Measurements from ENCODE around the gene PRRC2B.

The PRRC2B gene

GRCh38 chr9:131482343-131483006 is 88.6 kb downstream of the PRRC2B start:
- H3K4me3 ChIP-seq (ENCODE audit: low read length), result no peak overlapping the region
- TF ChIP-seq ZNF274 (IDR thresholded peaks at IDR 0.05; ENCODE audit: low read depth, low read length), result no peak

GRCh38 chr9:131483319-131484050 is 89.6 kb downstream of the PRRC2B start:
- H3K4me3 ChIP-seq (ENCODE audit: low read length), result no peak overlapping the region
- TF ChIP-seq ZNF274 (IDR thresholded peaks at IDR 0.05; ENCODE audit: low read depth, low read length), result no peak

- no peak for TF ChIP-seq ZNF274 (IDR thresholded peaks at IDR 0.05; ENCODE audit: low read depth, low read length)
- no peak overlapping the region for H3K4me3 ChIP-seq (ENCODE audit: low read length)
These were observed 90.2 kb downstream of the PRRC2B start for GRCh38 chr9:131484051-131484445.

GRCh38 chr9:131484560-131485185 is 90.8 kb downstream of the PRRC2B start:
- TF ChIP-seq ZNF274 (IDR thresholded peaks at IDR 0.05; ENCODE audit: low read depth, low read length), result no peak
- H3K4me3 ChIP-seq (ENCODE audit: low read length), result no peak overlapping the region

GRCh38 chr9:131485206-131485605 is 91.3 kb downstream of the PRRC2B start:
- TF ChIP-seq ZNF274 (IDR thresholded peaks at IDR 0.05; ENCODE audit: low read depth, low read length), result no peak
- no peak overlapping the region for H3K4me3 ChIP-seq (ENCODE audit: low read length)

- TF ChIP-seq ZNF274 (IDR thresholded peaks at IDR 0.05; ENCODE audit: low read depth, low read length), result no peak
- no peak overlapping the region for H3K4me3 ChIP-seq (ENCODE audit: low read length)
These were observed 92.0 kb downstream of the PRRC2B start for GRCh38 chr9:131485728-131486422.

GRCh38 chr9:131487001-131487400 is 93.1 kb downstream of the PRRC2B start:
- no peak overlapping the region for H3K4me3 ChIP-seq (ENCODE audit: low read length)
- TF ChIP-seq ZNF274 (IDR thresholded peaks at IDR 0.05; ENCODE audit: low read depth, low read length), result no peak

- TF ChIP-seq ZNF274 (IDR thresholded peaks at IDR 0.05; ENCODE audit: low read depth, low read length), result no peak
- H3K4me3 ChIP-seq (ENCODE audit: low read length), result no peak overlapping the region
These were observed 93.7 kb downstream of the PRRC2B start for GRCh38 chr9:131487621-131488031.

- no peak for TF ChIP-seq ZNF274 (IDR thresholded peaks at IDR 0.05; ENCODE audit: low read depth, low read length)
- H3K4me3 ChIP-seq (ENCODE audit: low read length), result no peak overlapping the region
These were observed 96.6 kb downstream of the PRRC2B start for GRCh38 chr9:131490514-131490913.

GRCh38 chr9:131491001-131491710 is 97.3 kb downstream of the PRRC2B start:
- H3K4me3 ChIP-seq (ENCODE audit: low read length), result no peak overlapping the region
- no peak for TF ChIP-seq ZNF274 (IDR thresholded peaks at IDR 0.05; ENCODE audit: low read depth, low read length)

GRCh38 chr9:131492070-131492469 is 98.2 kb downstream of the PRRC2B start:
- TF ChIP-seq ZNF274 (IDR thresholded peaks at IDR 0.05; ENCODE audit: low read depth, low read length), result no peak
- no peak overlapping the region for H3K4me3 ChIP-seq (ENCODE audit: low read length)

GRCh38 chr9:131494296-131494870 is 100.5 kb downstream of the PRRC2B start:
- H3K4me3 ChIP-seq (ENCODE audit: low read length), result no peak overlapping the region
- no peak for TF ChIP-seq ZNF274 (IDR thresholded peaks at IDR 0.05; ENCODE audit: low read depth, low read length)

GRCh38 chr9:131495785-131496184 is 101.9 kb downstream of the PRRC2B start:
- TF ChIP-seq ZNF274 (IDR thresholded peaks at IDR 0.05; ENCODE audit: low read depth, low read length), result no peak
- no peak overlapping the region for H3K4me3 ChIP-seq (ENCODE audit: low read length)

Measured in GM08714 (cell line).